ENCODE results near the gene P2RX6. TPM values are rescaled to one million over a fixed set of nuclear protein-coding genes. Genes with fewer than 3 reads are reported as not detected.

Gene P2RX6
- total and polyA plus RNA-seq, 9 of the 15 experiments (the other 6 are each of a cell fraction or from before 2014, with no cell fraction given): 0.01 to 3.9 (median 1.5) TPM; not detected in 1

DNA sequence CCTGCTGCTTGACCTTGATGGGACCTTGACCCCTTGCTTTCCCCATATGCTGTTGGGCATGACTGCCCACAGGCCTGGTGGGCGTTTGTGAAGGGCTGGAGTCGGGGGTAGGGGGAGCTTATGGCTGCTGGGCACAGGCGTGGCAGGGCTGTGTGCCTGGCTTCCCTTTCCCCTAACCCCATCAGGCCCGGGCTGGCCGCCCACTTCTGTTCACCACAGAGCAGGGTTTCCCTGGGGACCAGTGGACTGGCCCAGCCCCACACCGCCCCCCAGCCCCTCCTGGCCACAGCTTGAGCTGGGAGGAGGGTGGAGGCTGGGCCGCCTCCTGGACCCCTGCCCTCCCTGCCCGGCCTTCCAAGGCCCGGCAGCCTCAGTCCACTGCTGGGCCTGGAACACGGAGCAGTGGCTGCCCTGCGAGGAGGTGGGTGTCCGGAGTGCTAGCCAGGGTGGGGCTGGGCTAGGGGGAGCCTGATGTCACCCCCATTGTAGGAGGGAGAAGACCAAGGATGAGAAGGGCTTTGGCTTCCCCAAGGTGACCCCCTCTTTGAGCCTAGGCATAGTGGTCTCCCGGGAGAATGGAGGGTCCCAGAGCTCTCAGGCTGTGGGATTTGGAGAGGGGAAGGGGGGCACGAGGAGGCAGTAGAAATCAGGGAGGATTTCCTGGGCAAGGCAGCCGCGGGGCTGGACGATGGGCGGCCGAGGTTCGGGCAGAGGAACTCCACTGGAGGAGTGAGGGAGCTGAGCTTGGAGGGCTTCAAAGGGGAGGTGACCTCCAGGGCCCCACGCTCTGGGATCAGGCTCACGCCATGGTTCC, 47.9 kb upstream of the P2RX6 start, which contains the start of gene AIFM3:
Gene AIFM3, plus strand, starts transcription at position 373 of the 814 bp plus-strand sequence. CDS start 690 bp downstream, outside the sequence.
- H3K4me3 ChIP-seq: no peak within 1 kb of the TSS
- no peaks in the 10 kb centered on the region for H3K79me2 ChIP-seq (ENCODE audit: control insufficient read depth, insufficient read depth, low read length)
- H3K9me3 ChIP-seq (replicated peaks; ENCODE audit: control insufficient read depth, insufficient read depth, low read depth, low read length): no peaks in the 10 kb centered on the region
- peaks cover 41% of the 10 kb centered on the region for H4K20me1 ChIP-seq (replicated peaks; ENCODE audit: control insufficient read depth, insufficient read depth, low read length)
- DNase-seq (ENCODE audit: extremely low read depth in 1 of 4, low spot score in 3 of 4) (peak in 1 of 4 experiments; percentile 53), FAIRE-seq (no peak), ATAC-seq (peak; percentile 1; the same call in 2 of the 3 replicates)
- peaks cover 0 to 40% of the 10 kb centered on the region in 2 experiments; a peak in 3 of 5 replicates for H3K4me1 ChIP-seq (replicated peaks in 1 of 2; ENCODE audit: control insufficient read depth in 2 of 2, insufficient read depth in 2 of 2, low read length in 2 of 2)
- intact Hi-C loops (cut with micrococcal nuclease) (no loop called here), in situ Hi-C loops (cut with MboI) (loop anchor here (25.0 kb wide), 1 partner anchor 170 kb away; no protein-coding TSS in a partner anchor)
- peak within 1 kb of the TSS in 1 of 2 experiments; percentile 79; a peak in 1 of 4 replicates for H3K9ac ChIP-seq (ENCODE audit: insufficient read depth in 1 of 2, low read depth in 2 of 2, low read length in 2 of 2)
- WGBS (ENCODE audit: insufficient coverage, low coverage, missing lambda C conversion rate): 20% methylated on average over 22 of the region's 22 CpGs
- no TSS peak for BruUV-seq (replicated peaks)
- CTCF ChIA-PET (ENCODE audit: low intra/inter-chr PET ratio): interaction anchor here (0.6 kb wide), 2 partner anchors 90 to 179 kb away, joined by 4 read pairs; no protein-coding TSS in a partner anchor
- H3K4me2 ChIP-seq (ENCODE audit: insufficient read depth, low read length): no peak within 1 kb of the TSS
- no peaks in the 10 kb centered on the region for H3K36me3 ChIP-seq (ENCODE audit: control insufficient read depth, insufficient read depth, low read length)
- POLR2A ChIA-PET: interaction anchor here (0.7 to 64.4 kb wide), 6 partner anchors 9 to 136 kb away, joined by 3 to 1556 read pairs (median 134); partner anchors contain the start of genes CRKL, LZTR1 and THAP7
- no peaks in the 10 kb centered on the region for H3K9me1 ChIP-seq (ENCODE audit: control insufficient read depth, insufficient read depth, low read length)
- H3K27ac ChIP-seq (ENCODE audit: extremely low read depth, low read depth, low read length): no peak within 1 kb of the TSS
- no peak within 1 kb of the TSS for H2AFZ ChIP-seq (ENCODE audit: low read depth, low read length)
- H3K27me3 ChIP-seq (ENCODE audit: control insufficient read depth in 2 of 2, insufficient read depth in 2 of 2, low read length in 2 of 2): peaks cover 11 to 47% of the 10 kb centered on the region in 2 experiments; a peak in 4 of 5 replicates
- TF ChIP-seq RBM14 (IDR thresholded peaks at IDR 0.05; ENCODE audit: borderline replicate concordance, insufficient read depth, low read depth, low read length) (0 out of 2 replicates have a peak, but pooled peaks have one; percentile 60), JUN (IDR thresholded peaks at IDR 0.05; ENCODE audit: borderline replicate concordance, low read depth, low read length) (no peak), JUN (CRISPR knock-in tag; IDR thresholded peaks at IDR 0.05; ENCODE audit: borderline replicate concordance) (peak; percentile 72; the same call in 1 of the 2 replicates), ZNF184 (CRISPR knock-in tag; IDR thresholded peaks at IDR 0.05) (peak; percentile 32; the same call in 1 of the 2 replicates), MAZ (CRISPR knock-in tag; conservative IDR thresholded peaks at IDR 0.05 in 1 of 2, IDR thresholded peaks at IDR 0.05 in 1 of 2) (peak in 1 of 2 experiments; percentile 29; a peak in 1 of 4 replicates), HNRNPLL (IDR thresholded peaks at IDR 0.05; ENCODE audit: low read depth, low read length, poor library complexity, severe bottlenecking) (peak; percentile 22), TEAD1 (CRISPR knock-in tag; IDR thresholded peaks at IDR 0.05) (no peak)
- TF ChIP-seq, protein P1, sequence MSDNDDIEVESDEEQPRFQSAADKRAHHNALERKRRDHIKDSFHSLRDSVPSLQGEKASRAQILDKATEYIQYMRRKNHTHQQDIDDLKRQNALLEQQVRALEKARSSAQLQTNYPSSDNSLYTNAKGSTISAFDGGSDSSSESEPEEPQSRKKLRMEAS (CRISPR knock-in tag; IDR thresholded peaks at IDR 0.05): peak; percentile 46; the same call in 1 of the 2 replicates
- TF ChIP-seq, protein P2, sequence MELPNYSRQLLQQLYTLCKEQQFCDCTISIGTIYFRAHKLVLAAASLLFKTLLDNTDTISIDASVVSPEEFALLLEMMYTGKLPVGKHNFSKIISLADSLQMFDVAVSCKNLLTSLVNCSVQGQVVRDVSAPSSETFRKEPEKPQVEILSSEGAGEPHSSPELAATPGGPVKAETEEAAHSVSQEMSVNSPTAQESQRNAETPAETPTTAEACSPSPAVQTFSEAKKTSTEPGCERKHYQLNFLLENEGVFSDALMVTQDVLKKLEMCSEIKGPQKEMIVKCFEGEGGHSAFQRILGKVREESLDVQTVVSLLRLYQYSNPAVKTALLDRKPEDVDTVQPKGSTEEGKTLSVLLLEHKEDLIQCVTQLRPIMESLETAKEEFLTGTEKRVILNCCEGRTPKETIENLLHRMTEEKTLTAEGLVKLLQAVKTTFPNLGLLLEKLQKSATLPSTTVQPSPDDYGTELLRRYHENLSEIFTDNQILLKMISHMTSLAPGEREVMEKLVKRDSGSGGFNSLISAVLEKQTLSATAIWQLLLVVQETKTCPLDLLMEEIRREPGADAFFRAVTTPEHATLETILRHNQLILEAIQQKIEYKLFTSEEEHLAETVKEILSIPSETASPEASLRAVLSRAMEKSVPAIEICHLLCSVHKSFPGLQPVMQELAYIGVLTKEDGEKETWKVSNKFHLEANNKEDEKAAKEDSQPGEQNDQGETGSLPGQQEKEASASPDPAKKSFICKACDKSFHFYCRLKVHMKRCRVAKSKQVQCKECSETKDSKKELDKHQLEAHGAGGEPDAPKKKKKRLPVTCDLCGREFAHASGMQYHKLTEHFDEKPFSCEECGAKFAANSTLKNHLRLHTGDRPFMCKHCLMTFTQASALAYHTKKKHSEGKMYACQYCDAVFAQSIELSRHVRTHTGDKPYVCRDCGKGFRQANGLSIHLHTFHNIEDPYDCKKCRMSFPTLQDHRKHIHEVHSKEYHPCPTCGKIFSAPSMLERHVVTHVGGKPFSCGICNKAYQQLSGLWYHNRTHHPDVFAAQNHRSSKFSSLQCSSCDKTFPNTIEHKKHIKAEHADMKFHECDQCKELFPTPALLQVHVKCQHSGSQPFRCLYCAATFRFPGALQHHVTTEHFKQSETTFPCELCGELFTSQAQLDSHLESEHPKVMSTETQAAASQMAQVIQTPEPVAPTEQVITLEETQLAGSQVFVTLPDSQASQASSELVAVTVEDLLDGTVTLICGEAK (IDR thresholded peaks at IDR 0.05): no peak
- TF ChIP-seq, protein P2 (CRISPR knock-in tag; IDR thresholded peaks at IDR 0.05): 0 out of 2 replicates have a peak, but pooled peaks have one; percentile 44

All from K562 (cell line).